ENCODE results near the gene FOXC2. TPM values are rescaled to one million over a fixed set of nuclear protein-coding genes. Genes with fewer than 3 reads are reported as not detected.
"Not testable (repeated sequence)": the region's sequence is repeated elsewhere in the genome, so short reads cannot be mapped to it uniquely, and the experiment has no call there.

FOXC2 gene
- polyA plus RNA-seq, 1 donor = 0.96 TPM

- H3K4me1 ChIP-seq (ENCODE audit: control insufficient read depth, insufficient read depth, low read length) = no peaks in the 10 kb centered on the region
- no CpG with 5 or more reads among the region's 69 CpGs for WGBS (ENCODE audit: insufficient coverage, low lambda C conversion rate)
- H3K27ac ChIP-seq (ENCODE audit: low read length) = no peak overlapping the region
- no peaks in the 10 kb centered on the region for H3K36me3 ChIP-seq (ENCODE audit: control insufficient read depth, insufficient read depth, low read length)
- peaks cover 6% of the 10 kb centered on the region for H3K9me3 ChIP-seq (ENCODE audit: control insufficient read depth, low read depth, low read length)
- H3K27me3 ChIP-seq (ENCODE audit: control insufficient read depth, insufficient read depth, low read length) = peaks cover 86% of the 10 kb centered on the region
- peak overlapping the region; percentile 26 for H3K4me3 ChIP-seq (ENCODE audit: low read length)
- no peak for DNase-seq
Measured at GRCh38 chr16:86579268-86580062, 12.8 kb downstream of the FOXC2 start.

DNA sequence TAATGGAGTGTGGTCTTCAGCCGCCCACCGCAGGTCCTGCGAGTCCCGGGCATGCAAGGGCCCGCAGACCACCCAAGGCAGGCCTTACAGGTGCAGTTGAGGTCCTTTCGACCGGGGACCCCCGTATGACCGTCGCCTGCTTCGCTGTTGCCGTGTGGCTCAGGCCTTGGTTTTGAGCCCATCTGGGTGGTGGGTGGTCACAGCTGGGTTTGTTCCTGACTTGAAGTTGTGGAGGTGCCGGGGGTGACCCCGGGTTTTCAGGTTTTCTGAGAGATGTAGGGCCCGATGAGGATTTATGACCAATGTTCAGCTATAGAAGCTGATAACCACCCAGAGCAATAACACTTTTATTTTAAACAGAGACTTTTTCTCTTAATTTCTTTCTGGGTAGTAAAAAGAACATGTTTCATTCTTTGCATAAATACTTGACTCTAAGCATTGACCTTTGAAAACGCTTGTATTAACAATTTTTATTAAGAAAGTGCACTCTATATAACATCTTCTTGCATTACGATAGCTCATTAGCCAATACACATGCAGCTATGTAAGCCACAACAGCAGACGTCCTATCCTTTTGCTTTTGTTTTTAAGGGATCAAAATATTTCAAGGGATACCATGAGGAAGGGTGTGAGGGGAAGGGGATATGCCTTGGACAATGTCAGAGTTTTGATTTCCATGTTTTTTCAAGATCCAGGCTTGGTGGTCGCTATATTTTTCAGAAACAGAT is 13.6 kb downstream of the FOXC2 start:
- H3K27ac ChIP-seq (ENCODE audit: low read length) = no peak overlapping the region
- H3K9me3 ChIP-seq (ENCODE audit: control insufficient read depth, low read depth, low read length) = peaks cover 6% of the 10 kb centered on the region
- 16% methylated on average over 2 of the region's 19 CpGs for WGBS (ENCODE audit: insufficient coverage, low lambda C conversion rate)
- no peaks in the 10 kb centered on the region for H3K36me3 ChIP-seq (ENCODE audit: control insufficient read depth, insufficient read depth, low read length)
- H3K27me3 ChIP-seq (ENCODE audit: control insufficient read depth, insufficient read depth, low read length) = peaks cover 82% of the 10 kb centered on the region
- DNase-seq = no peak
- no peaks in the 10 kb centered on the region for H3K4me1 ChIP-seq (ENCODE audit: control insufficient read depth, insufficient read depth, low read length)
- peak overlapping the region; percentile 26 for H3K4me3 ChIP-seq (ENCODE audit: low read length)

DNA sequence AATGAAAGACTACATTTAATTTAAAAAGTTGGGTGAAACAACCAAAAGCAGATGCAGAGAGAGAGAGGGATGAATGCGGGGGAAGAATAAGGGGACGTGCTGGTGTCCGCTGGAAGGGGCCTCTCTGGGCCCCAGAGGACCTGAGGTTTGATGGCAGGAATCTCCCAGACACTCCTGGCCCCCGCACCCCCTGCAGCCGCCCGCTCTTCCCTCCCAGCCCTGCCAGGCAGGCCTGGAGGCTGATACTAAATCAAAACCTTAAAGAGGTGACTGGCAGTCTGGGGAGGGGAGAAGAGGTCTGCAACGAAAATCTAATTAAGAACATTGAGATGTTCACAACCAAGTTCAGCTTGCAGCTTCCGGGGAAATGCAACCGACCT is 14.2 kb downstream of the FOXC2 start:
- Histone ChIP-seq H3K27ac (ENCODE audit: low read length) (no peak overlapping the region), H3K4me3 (ENCODE audit: low read length) (peak overlapping the region; percentile 13), H3K4me1 (ENCODE audit: control insufficient read depth, insufficient read depth, low read length) (no peaks in the 10 kb centered on the region), H3K9me3 (ENCODE audit: control insufficient read depth, low read depth, low read length) (peaks cover 6% of the 10 kb centered on the region), H3K36me3 (ENCODE audit: control insufficient read depth, insufficient read depth, low read length) (no peaks in the 10 kb centered on the region), H3K27me3 (ENCODE audit: control insufficient read depth, insufficient read depth, low read length) (peaks cover 77% of the 10 kb centered on the region)
- no peak for DNase-seq
- WGBS (ENCODE audit: insufficient coverage, low lambda C conversion rate) = 40% methylated on average over 1 of the region's 9 CpGs

GRCh38 chr16:86581458-86581857 is 14.8 kb downstream of the FOXC2 start:
- Histone ChIP-seq H3K27ac (ENCODE audit: low read length) (no peak overlapping the region), H3K4me1 (ENCODE audit: control insufficient read depth, insufficient read depth, low read length) (no peaks in the 10 kb centered on the region), H3K4me3 (ENCODE audit: low read length) (no peak overlapping the region), H3K27me3 (ENCODE audit: control insufficient read depth, insufficient read depth, low read length) (peaks cover 72% of the 10 kb centered on the region), H3K36me3 (ENCODE audit: control insufficient read depth, insufficient read depth, low read length) (no peaks in the 10 kb centered on the region), H3K9me3 (ENCODE audit: control insufficient read depth, low read depth, low read length) (peaks cover 4% of the 10 kb centered on the region)
- no peak for DNase-seq
- no CpG with 5 or more reads among the region's 4 CpGs for WGBS (ENCODE audit: insufficient coverage, low lambda C conversion rate)

- peaks cover 53% of the 10 kb centered on the region for H3K27me3 ChIP-seq (ENCODE audit: control insufficient read depth, insufficient read depth, low read length)
Measured at GRCh38 chr16:86584071-86584685, 17.5 kb downstream of the FOXC2 start.

GRCh38 chr16:86584726-86585721 is 18.4 kb downstream of the FOXC2 start:
- Histone ChIP-seq H3K4me1 (ENCODE audit: control insufficient read depth, insufficient read depth, low read length) (no peaks in the 10 kb centered on the region), H3K27ac (ENCODE audit: low read length) (no peak overlapping the region), H3K9me3 (ENCODE audit: control insufficient read depth, low read depth, low read length) (peaks cover under 1% of the 10 kb centered on the region), H3K27me3 (ENCODE audit: control insufficient read depth, insufficient read depth, low read length) (peaks cover 51% of the 10 kb centered on the region), H3K4me3 (ENCODE audit: low read length) (no peak overlapping the region), H3K36me3 (ENCODE audit: control insufficient read depth, insufficient read depth, low read length) (no peaks in the 10 kb centered on the region)
- no peak for DNase-seq
- WGBS (ENCODE audit: insufficient coverage, low lambda C conversion rate) = no CpG with 5 or more reads among the region's 12 CpGs

More at GRCh38 chr16:86584071-86584685, 17.5 kb downstream of the FOXC2 start:
- no peak for DNase-seq
- no peaks in the 10 kb centered on the region for H3K36me3 ChIP-seq (ENCODE audit: control insufficient read depth, insufficient read depth, low read length)
- no peak overlapping the region for H3K27ac ChIP-seq (ENCODE audit: low read length)
- H3K9me3 ChIP-seq (ENCODE audit: control insufficient read depth, low read depth, low read length) = peaks cover 2% of the 10 kb centered on the region
- no CpG with 5 or more reads among the region's 6 CpGs for WGBS (ENCODE audit: insufficient coverage, low lambda C conversion rate)
- no peak overlapping the region for H3K4me3 ChIP-seq (ENCODE audit: low read length)
- H3K4me1 ChIP-seq (ENCODE audit: control insufficient read depth, insufficient read depth, low read length) = no peaks in the 10 kb centered on the region

DNA sequence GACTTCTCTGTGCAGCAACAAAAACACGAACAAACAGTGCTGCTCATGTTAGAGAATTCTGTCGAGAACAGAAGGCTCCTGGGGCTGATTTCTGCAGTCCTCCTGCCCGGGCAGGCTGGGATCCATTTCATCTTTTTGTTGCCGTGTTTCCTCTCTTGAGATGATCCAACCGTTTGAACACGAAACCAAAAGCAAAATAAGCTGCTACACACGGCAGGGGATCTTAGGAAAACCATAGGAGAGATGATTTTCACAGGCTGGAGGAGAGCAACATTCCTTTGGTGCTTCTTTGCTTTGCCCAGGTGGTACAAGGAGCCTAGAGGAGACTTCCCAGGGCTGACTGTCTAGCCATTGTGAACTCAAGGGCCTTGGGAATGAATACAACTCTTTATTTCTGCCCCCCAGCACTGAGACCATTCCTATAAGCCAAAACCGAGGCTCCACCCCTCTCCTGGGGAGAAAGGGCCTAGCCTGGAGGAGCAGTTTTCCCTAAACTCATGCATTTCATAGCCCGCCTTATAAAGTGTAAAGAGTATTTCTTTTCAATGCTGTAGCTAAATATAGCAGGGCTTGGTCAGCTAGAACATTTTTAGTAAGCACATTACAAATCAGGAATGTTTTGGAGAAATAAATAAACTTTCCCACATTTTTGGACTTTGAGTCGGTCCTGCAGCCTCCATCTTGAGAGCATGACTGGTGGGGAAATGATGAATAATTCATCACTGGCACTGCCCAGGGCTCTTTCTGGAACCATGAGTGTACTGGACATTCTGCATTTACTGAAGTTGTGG is 19.4 kb downstream of the FOXC2 start:
- peak overlapping the region; percentile 3 for H3K27ac ChIP-seq (ENCODE audit: low read length)
- no peaks in the 10 kb centered on the region for H3K36me3 ChIP-seq (ENCODE audit: control insufficient read depth, insufficient read depth, low read length)
- WGBS (ENCODE audit: insufficient coverage, low lambda C conversion rate) = no CpG with 5 or more reads among the region's 10 CpGs
- H3K9me3 ChIP-seq (ENCODE audit: control insufficient read depth, low read depth, low read length) = no peaks in the 10 kb centered on the region
- H3K4me3 ChIP-seq (ENCODE audit: low read length) = no peak overlapping the region
- no peaks in the 10 kb centered on the region for H3K4me1 ChIP-seq (ENCODE audit: control insufficient read depth, insufficient read depth, low read length)
- peaks cover 50% of the 10 kb centered on the region for H3K27me3 ChIP-seq (ENCODE audit: control insufficient read depth, insufficient read depth, low read length)
- no peak for DNase-seq

DNA sequence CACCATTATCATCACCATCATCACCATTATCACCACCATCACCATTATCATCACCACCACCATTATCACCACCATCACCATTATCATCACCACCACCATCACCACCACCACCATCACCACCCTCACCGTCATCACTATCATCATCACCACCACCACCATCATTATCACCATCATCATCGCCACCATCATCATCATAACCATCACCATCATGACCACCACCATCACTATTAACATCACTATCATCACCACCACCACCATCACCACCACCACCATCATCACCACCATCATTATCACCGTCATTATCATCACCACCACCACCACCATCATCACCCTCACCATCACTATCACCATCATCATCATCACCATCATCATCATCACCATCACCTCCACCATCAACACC is 20.9 kb downstream of the FOXC2 start:
- H3K4me1 ChIP-seq (ENCODE audit: control insufficient read depth, insufficient read depth, low read length) = no peaks in the 10 kb centered on the region
- H3K27ac ChIP-seq (ENCODE audit: low read length) = no peak overlapping the region
- H3K36me3 ChIP-seq (ENCODE audit: control insufficient read depth, insufficient read depth, low read length) = no peaks in the 10 kb centered on the region
- H3K27me3 ChIP-seq (ENCODE audit: control insufficient read depth, insufficient read depth, low read length) = peaks cover 51% of the 10 kb centered on the region
- no CpG with 5 or more reads among the region's 3 CpGs for WGBS (ENCODE audit: insufficient coverage, low lambda C conversion rate)
- no peak for DNase-seq
- no peak overlapping the region for H3K4me3 ChIP-seq (ENCODE audit: low read length)
- no peaks in the 10 kb centered on the region for H3K9me3 ChIP-seq (ENCODE audit: control insufficient read depth, low read depth, low read length)

DNA sequence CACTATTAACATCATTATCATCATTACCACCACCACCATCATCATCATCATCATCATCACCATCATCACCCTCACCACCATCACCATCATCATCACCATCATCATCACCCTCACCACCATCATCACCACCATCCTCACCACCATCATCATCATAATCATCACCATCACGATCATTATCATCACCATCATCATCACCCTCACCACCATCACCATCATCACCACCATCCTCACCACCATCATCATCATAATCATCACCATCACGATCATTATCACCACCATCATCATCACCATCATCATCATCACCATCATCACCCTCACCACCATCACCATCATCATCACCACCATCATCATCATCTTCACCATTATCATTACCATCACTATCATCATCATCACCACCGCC is 21.3 kb downstream of the FOXC2 start:
- not testable (repeated sequence) for H3K4me3 ChIP-seq (ENCODE audit: low read length); H3K36me3 ChIP-seq (ENCODE audit: control insufficient read depth, insufficient read depth, low read length); H3K4me1 ChIP-seq (ENCODE audit: control insufficient read depth, insufficient read depth, low read length); H3K27ac ChIP-seq (ENCODE audit: low read length); DNase-seq; H3K9me3 ChIP-seq (ENCODE audit: control insufficient read depth, low read depth, low read length)
- H3K27me3 ChIP-seq (ENCODE audit: control insufficient read depth, insufficient read depth, low read length) = peaks cover 53% of the 10 kb centered on the region
- 90% methylated on average over 3 of the region's 3 CpGs for WGBS (ENCODE audit: insufficient coverage, low lambda C conversion rate)
